Measurements from ENCODE around the gene CCL13. TPM values are rescaled to one million over a fixed set of nuclear protein-coding genes. Genes with fewer than 3 reads are reported as not detected.

The CCL13 gene
- polyA plus RNA-seq, 3 donors = not detected

GRCh38 chr17:34379868-34380267, 23.6 kb downstream of the CCL13 start:
- intact Hi-C loops (cut with micrococcal nuclease) = no loop called here
- Histone ChIP-seq H2AFZ (ENCODE audit: insufficient read depth, low read depth, low read length, poor library complexity, severe bottlenecking) (no peak overlapping the region), H3K27me3 (ENCODE audit: control insufficient read depth in 2 of 2, insufficient read depth in 2 of 2, low read length in 2 of 2) (no peaks in the 10 kb centered on the region), H3K36me3 (replicated peaks in 1 of 2; ENCODE audit: control insufficient read depth in 1 of 2, insufficient read depth in 2 of 2, low read length in 2 of 2) (no peaks in the 10 kb centered on the region), H3K4me3 (replicated peaks in 1 of 3; ENCODE audit: low read depth in 2 of 3, low read length in 3 of 3) (no peak overlapping the region), H3K79me2 (ENCODE audit: insufficient read depth, low read length) (no peaks in the 10 kb centered on the region), H3K27ac (ENCODE audit: low read depth in 1 of 2, low read length in 2 of 2) (no peak overlapping the region), H3K4me1 (ENCODE audit: control insufficient read depth in 1 of 2, insufficient read depth in 2 of 2, low read length in 2 of 2) (peaks cover 55 to 56% of the 10 kb centered on the region in 2 donors), H4K20me1 (ENCODE audit: insufficient read depth, low read length) (no peaks in the 10 kb centered on the region), H3K9me3 (replicated peaks in 1 of 2; ENCODE audit: control insufficient read depth in 1 of 2, insufficient read depth in 1 of 2, low read length in 2 of 2) (no peaks in the 10 kb centered on the region), H3K9ac (ENCODE audit: insufficient read depth, low read length, poor library complexity, severe bottlenecking) (no peak overlapping the region), H3K4me2 (replicated peaks; ENCODE audit: extremely low read depth, low read length, poor library complexity, severe bottlenecking) (no peak overlapping the region)
- Mint-ChIP-seq H3K9me3 (peaks cover 0 to 2% (median 0%) of the 10 kb centered on the region in 7 donors), H3K27ac (no peak overlapping the region), H3K36me3 (no peaks in the 10 kb centered on the region), H3K4me1 (peaks cover 56% of the 10 kb centered on the region), H3K27me3 (ENCODE audit: low read depth in 3 of 3) (peaks cover 0 to 2% (median 0%) of the 10 kb centered on the region in 3 donors), H3K4me3 (no peak overlapping the region)
- no CpG with 5 or more reads among the region's 5 CpGs for WGBS (ENCODE audit: insufficient coverage)
- DNase-seq = no peak
- TF ChIP-seq CTCF (IDR thresholded peaks at IDR 0.05) = no peak

- no peaks in the 10 kb centered on the region for H3K36me3 Mint-ChIP-seq
Observed at GRCh38 chr17:34382621-34383124, 26.4 kb downstream of the CCL13 start.

More at GRCh38 chr17:34382621-34383124, 26.4 kb downstream of the CCL13 start:
- no peak for TF ChIP-seq CTCF (IDR thresholded peaks at IDR 0.05)
- Histone ChIP-seq H3K4me2 (replicated peaks; ENCODE audit: extremely low read depth, low read length, poor library complexity, severe bottlenecking) (no peak overlapping the region), H3K79me2 (ENCODE audit: insufficient read depth, low read length) (no peaks in the 10 kb centered on the region), H3K36me3 (replicated peaks in 1 of 2; ENCODE audit: control insufficient read depth in 1 of 2, insufficient read depth in 2 of 2, low read length in 2 of 2) (no peaks in the 10 kb centered on the region), H3K27me3 (ENCODE audit: control insufficient read depth in 2 of 2, insufficient read depth in 2 of 2, low read length in 2 of 2) (no peaks in the 10 kb centered on the region), H3K27ac (ENCODE audit: low read depth in 1 of 2, low read length in 2 of 2) (no peak overlapping the region), H3K9me3 (replicated peaks in 1 of 2; ENCODE audit: control insufficient read depth in 1 of 2, insufficient read depth in 1 of 2, low read length in 2 of 2) (no peaks in the 10 kb centered on the region), H3K4me1 (ENCODE audit: control insufficient read depth in 1 of 2, insufficient read depth in 2 of 2, low read length in 2 of 2) (peaks cover 42 to 43% of the 10 kb centered on the region in 2 donors), H3K4me3 (replicated peaks in 1 of 3; ENCODE audit: low read depth in 2 of 3, low read length in 3 of 3) (peak overlapping the region in 1 of 3 experiments; percentile 6), H4K20me1 (ENCODE audit: insufficient read depth, low read length) (no peaks in the 10 kb centered on the region), H3K9ac (ENCODE audit: insufficient read depth, low read length, poor library complexity, severe bottlenecking) (no peak overlapping the region), H2AFZ (ENCODE audit: insufficient read depth, low read depth, low read length, poor library complexity, severe bottlenecking) (peak overlapping the region; percentile 68)
- Mint-ChIP-seq H3K27me3 (ENCODE audit: low read depth in 3 of 3) (no peaks in the 10 kb centered on the region), H3K4me1 (peaks cover 44% of the 10 kb centered on the region), H3K27ac (peak overlapping the region in 4 of 7 donors; percentile 5 to 55 (median 32)), H3K4me3 (no peak overlapping the region), H3K9me3 (no peaks in the 10 kb centered on the region)
- intact Hi-C loops (cut with micrococcal nuclease) = no loop called here
- DNase-seq = peak in 1 of 3 donors; percentile 26
- WGBS (ENCODE audit: insufficient coverage) = 0% methylated on average over 5 of the region's 7 CpGs

Data from CD14-positive monocyte (primary cell).